KG1 (cell line): Measurements from ENCODE around the gene TARS3.

Experiments
- DNase-seq: peaks from one replicate; lab custom pipeline; 2025; lab: John Stamatoyannopoulos, UW

The TARS3 gene

GRCh38 chr15:101621961-101622360, 102.3 kb downstream of the TARS3 start:
- DNase-seq: no peak

- DNase-seq: no peak
Measured at GRCh38 chr15:101620671-101621070, 103.6 kb downstream of the TARS3 start.

GRCh38 chr15:101619615-101619865, 104.7 kb downstream of the TARS3 start:
- DNase-seq: no peak

- DNase-seq: no peak
Measured at GRCh38 chr15:101618851-101619614, 105.2 kb downstream of the TARS3 start.

GRCh38 chr15:101618076-101618475, 106.2 kb downstream of the TARS3 start:
- DNase-seq: no peak

GRCh38 chr15:101617390-101617965, 106.8 kb downstream of the TARS3 start:
- DNase-seq: no peak

- no peak for DNase-seq
Measured at GRCh38 chr15:101615986-101616848, 108.1 kb downstream of the TARS3 start.

- DNase-seq: no peak
Measured at GRCh38 chr15:101615414-101615985, 108.8 kb downstream of the TARS3 start.

- DNase-seq: no peak
Measured at GRCh38 chr15:101614761-101615160, 109.5 kb downstream of the TARS3 start.

- DNase-seq: no peak
Measured at GRCh38 chr15:101614001-101614585, 110.2 kb downstream of the TARS3 start.

- DNase-seq: no peak
Measured at GRCh38 chr15:101613130-101614000, 110.9 kb downstream of the TARS3 start.

- DNase-seq: no peak
Measured at GRCh38 chr15:101612676-101613075, 111.6 kb downstream of the TARS3 start.

GRCh38 chr15:101611580-101612299, 112.5 kb downstream of the TARS3 start:
- no peak for DNase-seq

- no peak for DNase-seq
Measured at GRCh38 chr15:101611007-101611406, 113.3 kb downstream of the TARS3 start.

GRCh38 chr15:101610611-101611000, 113.7 kb downstream of the TARS3 start:
- DNase-seq: no peak

GRCh38 chr15:101609742-101610610, 114.3 kb downstream of the TARS3 start:
- no peak for DNase-seq

GRCh38 chr15:101608201-101608600, 116.1 kb downstream of the TARS3 start:
- DNase-seq: no peak

GRCh38 chr15:101607108-101607507, 117.2 kb downstream of the TARS3 start:
- no peak for DNase-seq

- DNase-seq: no peak
Measured at GRCh38 chr15:101604124-101604874, 120.0 kb downstream of the TARS3 start.
